A549 (cell line): ENCODE measurements around the gene PDP2. TPM values are rescaled to one million over a fixed set of nuclear protein-coding genes. Genes with fewer than 3 reads are reported as not detected.

Experiments used
- ATAC-seq, 2 experiments: fragments of 200-7000 bp in 1 of 2; fragments of >200 bp in 1 of 2; cut with Nextera tagmentation in 1 of 2; cut with Tn5 transposase in 1 of 2; 3 replicates each; pipeline versions ENCODE4 v1.8.0 to v1.9.1; 2018 to 2020; ENCODE audit warnings: mild to moderate bottlenecking in 1 of 2, moderate library complexity in 1 of 2
- CTCF ChIA-PET: fragments of 300-600 bp; sonication (Branson Sonifier 250); formaldehyde crosslinking; extraction: SDS; loops from one replicate; lab custom pipeline; 2021; ENCODE audit warnings: antibody characterized with exemption, inconsistent platforms; lab: Yijun Ruan, JAX
- POLR2A ChIA-PET: fragments of 350-600 bp; formaldehyde crosslinking; extraction: SDS; loops from one replicate; lab custom pipeline; 2021; ENCODE audit warnings: antibody characterized with exemption, inconsistent platforms; lab: Yijun Ruan, JAX
- DNase-seq, 2 experiments: peaks; one replicate each; pipeline versions ENCODE4 v3.0.0 to v3.0.0-alpha.2; 2011 to 2016; ENCODE audit warnings: low read depth in 1 of 2, low spot score in 1 of 2
- FAIRE-seq: peaks from 2 replicates; lab custom pipeline; 2011; peaks lifted over from hg19 to GRCh38; lab: Jason Lieb, UNC
- H3K27ac ChIP-seq, 2 experiments: fragments of >200 bp; sonication (Bioruptor Twin); formaldehyde crosslinking; 3 replicates each; pipeline ENCODE4 v1.5.1; 2016 to 2017
- H3K4me1 ChIP-seq: fragments of >200 bp; sonication (Bioruptor Twin); formaldehyde crosslinking; 3 replicates; pipeline ENCODE4 v1.6.1; 2016
- H3K4me2 ChIP-seq: fragments of >200 bp; sonication (Bioruptor Twin); formaldehyde crosslinking; 3 replicates; pipeline ENCODE4 v1.6.1; 2016
- H3K4me3 ChIP-seq: fragments of >200 bp; sonication (Bioruptor Twin); formaldehyde crosslinking; 3 replicates; pipeline ENCODE4 v1.5.1; 2016
- H3K9me3 ChIP-seq: fragments of >200 bp; sonication (Bioruptor Twin); formaldehyde crosslinking; 3 replicates; pipeline ENCODE4 v1.6.1; 2016
- BHLHE40 ChIP-seq: IDR thresholded peaks from 2 replicates; pipeline ENCODE4 v1.6.1; 2012; ENCODE audit warnings: low read depth, low read length, inconsistent platforms
- CTCF ChIP-seq: fragments of >200 bp; sonication (Bioruptor Twin); formaldehyde crosslinking; IDR thresholded peaks from 3 replicates; pipeline ENCODE4 v1.5.1; 2016
- EHMT2 ChIP-seq: fragments of 200-600 bp; sonication (generic); IDR thresholded peaks from 2 replicates; pipeline ENCODE4 v1.6.1; 2016; ENCODE audit warnings: antibody characterized with exemption, low read depth, mild to moderate bottlenecking, moderate library complexity
- EP300 ChIP-seq, 2 experiments: fragments of >200 bp; sonication (Bioruptor Twin); formaldehyde crosslinking; IDR thresholded peaks; 2 replicates in 1 of 2; 3 replicates in 1 of 2; pipeline ENCODE4 v1.6.1; 2016 to 2017
- FOSL2 ChIP-seq, 2 experiments: fragments of 450-650 bp in 1 of 2; fragments of >200 bp in 1 of 2; sonication (Bioruptor Twin) in 1 of 2; formaldehyde crosslinking; IDR thresholded peaks; 2 replicates each; pipeline versions ENCODE4 v1.5.0 to v1.6.1; 2016 to 2020; ENCODE audit warnings: mild to moderate bottlenecking in 1 of 2, moderate library complexity in 1 of 2
- HEYL ChIP-seq: fragments of 250-450 bp; sonication (Bioruptor Pico); IDR thresholded peaks from 2 replicates; pipeline ENCODE4 v1.8.0; 2021; ENCODE audit warnings: mild to moderate bottlenecking, moderate library complexity
- HMGXB4 ChIP-seq: fragments of 250-450 bp; sonication (Bioruptor Pico); IDR thresholded peaks from 2 replicates; pipeline ENCODE4 v1.5.0; 2021; ENCODE audit warnings: mild to moderate bottlenecking, moderate library complexity, borderline replicate concordance
- KDM1A ChIP-seq: fragments of 200-600 bp; sonication (generic); IDR thresholded peaks from 2 replicates; pipeline ENCODE4 v1.6.1; 2016; ENCODE audit warnings: low read depth, mild to moderate bottlenecking
- MAFK ChIP-seq: fragments of 450-650 bp; IDR thresholded peaks from 2 replicates; pipeline ENCODE4 v1.6.1; 2014; ENCODE audit not compliant: partially characterized antibody
- MAZ ChIP-seq: fragments of 150-350 bp; IDR thresholded peaks from 2 replicates; pipeline ENCODE4 v1.6.1; 2014; ENCODE audit warnings: antibody characterized with exemption, low read depth, low read length, borderline replicate concordance
- NPAS2 ChIP-seq: fragments of 250-450 bp; sonication (Bioruptor Pico); IDR thresholded peaks from 2 replicates; pipeline ENCODE4 v1.8.0; 2022; ENCODE audit warnings: mild to moderate bottlenecking, moderate library complexity, borderline replicate concordance
- POLR2AphosphoS2 ChIP-seq: conservative IDR thresholded peaks from 2 replicates; pipeline ENCODE4 v1.6.1; 2012; ENCODE audit warnings: low read length, improper control_type of control experiment, inconsistent platforms
- RAD21 ChIP-seq, 2 experiments: fragments of >200 bp in 1 of 2; sonication (Bioruptor Twin) in 1 of 2; formaldehyde crosslinking in 1 of 2; IDR thresholded peaks in 1 of 2; conservative IDR thresholded peaks in 1 of 2; 2 replicates in 1 of 2; 3 replicates in 1 of 2; pipeline ENCODE4 v1.6.1; 2012 to 2018; ENCODE audit warnings: inconsistent platforms in 1 of 2
- RCOR1 ChIP-seq: fragments of 150-350 bp; IDR thresholded peaks from 2 replicates; pipeline ENCODE4 v1.6.1; 2014; ENCODE audit warnings: antibody characterized with exemption, low read length, low read depth
- ZFP36 ChIP-seq: fragments of 450-650 bp; IDR thresholded peaks from 2 replicates; pipeline ENCODE4 v1.6.1; 2014; ENCODE audit warnings: borderline replicate concordance; ENCODE audit not compliant: partially characterized antibody
- ZSCAN20 ChIP-seq: fragments of 250-450 bp; sonication (Bioruptor Pico); IDR thresholded peaks from 2 replicates; pipeline ENCODE4 v1.8.0; 2022; ENCODE audit warnings: mild to moderate bottlenecking, moderate library complexity
- WGBS: methylation state at CpG from one replicate; pipeline ENCODE4 v1.1.6; 2017; ENCODE audit errors: missing lambda C conversion rate; 5-methylcytosine and 5-hydroxymethylcytosine counted together
- polyA plus RNA-seq, 4 experiments: library from polyadenylated mRNA; depleted of rRNA in 3 of 4; stranded (reverse); fragments of >200 nt; fragmentation: RNase III in 1 of 4; extraction: RNeasy Plus Mini Kit Qiagen cat#74134 plus additional on column Dnase treatment in 1 of 4; gene quantifications; 2 replicates in 3 of 4; 3 replicates in 1 of 4; pipeline ENCODE4 v1.2.3, GENCODE V29; 2011 to 2017

Gene PDP2
- polyA plus RNA-seq, 2 of the 4 experiments (the other 2 are of a cell fraction): 10.0 to 10.5 TPM

GRCh38 chr16:66908762-66909559, 28.6 kb downstream of the PDP2 start:
- POLR2A ChIA-PET: no interaction called here

GRCh38 chr16:66910175-66910940, 30.0 kb downstream of the PDP2 start:
- WGBS: 59% methylated on average over 13 of the region's 14 CpGs
- DNase-seq (no peak), ATAC-seq (peak; percentile 16; a peak in 4 of 6 replicates), FAIRE-seq (no peak)
- POLR2A ChIA-PET: no interaction called here
- Histone ChIP-seq H3K27ac (no peak overlapping the region), H3K4me1 (peaks cover 8% of the 10 kb centered on the region; the same call in 2 of the 3 replicates), H3K4me2 (no peak overlapping the region), H3K9me3 (no peaks in the 10 kb centered on the region), H3K4me3 (no peak overlapping the region)
- CTCF ChIA-PET: interaction anchor here (0.5 to 40.8 kb wide), 12 partner anchors 4 to 290 kb away, joined by 3 to 837 read pairs (median 3); partner anchors contain the start of genes CDH16, NAE1, PDP2 and RRAD
- no peak for TF ChIP-seq FOSL2 (IDR thresholded peaks at IDR 0.05)
- TF ChIP-seq FOSL2 (CRISPR knock-in tag; IDR thresholded peaks at IDR 0.05): no peak
- no peak for TF ChIP-seq EP300 (IDR thresholded peaks at IDR 0.05)
- TF ChIP-seq BHLHE40: no peak
- TF ChIP-seq ZSCAN20 (CRISPR knock-in tag): no peak
- no peak for TF ChIP-seq RAD21 (conservative IDR thresholded peaks at IDR 0.05 in 1 of 2, IDR thresholded peaks at IDR 0.05 in 1 of 2)
- TF ChIP-seq ZFP36: no peak
- no peak for TF ChIP-seq HEYL (CRISPR knock-in tag)
- no peak for TF ChIP-seq CTCF
- no peak for TF ChIP-seq MAFK
- no peak for TF ChIP-seq KDM1A
- TF ChIP-seq RCOR1: no peak
- no peak for TF ChIP-seq EHMT2

More at GRCh38 chr16:66908762-66909559, 28.6 kb downstream of the PDP2 start:
- no peak overlapping the region for H3K27ac ChIP-seq
- no peak overlapping the region for H3K4me3 ChIP-seq
- CTCF ChIA-PET: interaction anchor here (0.5 to 40.8 kb wide), 10 partner anchors 6 to 90 kb away, joined by 3 to 837 read pairs (median 3); partner anchors contain the start of genes CDH16, PDP2 and RRAD
- DNase-seq: no peak
- no peak overlapping the region for H3K4me2 ChIP-seq
- no peak for TF ChIP-seq POLR2AphosphoS2
- no peak for TF ChIP-seq MAZ
- TF ChIP-seq HMGXB4 (CRISPR knock-in tag): no peak
- no peak for TF ChIP-seq HEYL (CRISPR knock-in tag)
- no peak for TF ChIP-seq NPAS2
- no peak for FAIRE-seq
- no peaks in the 10 kb centered on the region for H3K9me3 ChIP-seq
- peaks cover 11% of the 10 kb centered on the region; the same call in 2 of the 3 replicates for H3K4me1 ChIP-seq
- 87% methylated on average over 14 of the region's 14 CpGs for WGBS
- ATAC-seq: no peak
